Right ventricle myocardium superior (tissue), 1 donor: Measurements from ENCODE around the gene COL25A1. TPM values are rescaled to one million over a fixed set of nuclear protein-coding genes. Genes with fewer than 3 reads are reported as not detected.
"Not testable (repeated sequence)": the region's sequence is repeated elsewhere in the genome, so short reads cannot be mapped to it uniquely, and the experiment has no call there.

Source experiments
- ATAC-seq: fragments of 200-7000 bp; cut with Tn5 transposase; one replicate; pipeline ENCODE4 v1.9.1; 2020; ENCODE audit warnings: mild to moderate bottlenecking; ENCODE audit not compliant: poor library complexity
- DNase-seq: peaks from one replicate; pipeline ENCODE4 v3.0.0-alpha.2; 2020
- intact Hi-C: fragments of 100-400 bp; cut with DNase I; formaldehyde crosslinking; loops from one replicate; pipeline ENCODE4 v1.11.2; 2022
- total RNA-seq: library from RNA; stranded (reverse); fragmentation: NEBNext Ultra II Directional; extraction: Animal tissue kit (Norgen Biotek cat#: 25700); gene quantifications from one replicate; pipeline ENCODE4 v1.2.1, GENCODE V29; 2021
- donor health status: DM: no; HTN: yes; CAD: no; lungs with severe emphysema.

COL25A1 gene
- total RNA-seq, 1 donor from 2014 or later: 0.24 TPM

DNA sequence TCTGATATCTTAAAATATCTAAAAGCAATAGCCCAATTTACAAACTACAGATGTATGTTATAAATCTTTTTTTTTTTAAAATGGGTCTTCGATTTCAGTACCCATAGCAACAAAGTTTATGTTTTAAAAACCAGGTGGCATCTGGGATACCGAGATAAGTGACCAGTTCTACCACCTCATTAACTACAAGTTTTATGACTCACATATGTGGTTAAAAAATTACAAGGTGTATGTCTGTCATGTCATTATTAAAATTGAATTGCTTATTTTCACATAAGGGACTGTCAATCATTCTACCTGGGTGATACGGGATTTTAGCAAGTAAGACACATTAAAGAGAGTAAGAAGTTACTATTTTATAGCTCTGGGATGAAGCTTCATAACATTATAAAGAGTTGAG, 347.6 kb downstream of the COL25A1 start:
- no peak for ATAC-seq
- intact Hi-C loops: no loop called here
- DNase-seq: no peak

DNA sequence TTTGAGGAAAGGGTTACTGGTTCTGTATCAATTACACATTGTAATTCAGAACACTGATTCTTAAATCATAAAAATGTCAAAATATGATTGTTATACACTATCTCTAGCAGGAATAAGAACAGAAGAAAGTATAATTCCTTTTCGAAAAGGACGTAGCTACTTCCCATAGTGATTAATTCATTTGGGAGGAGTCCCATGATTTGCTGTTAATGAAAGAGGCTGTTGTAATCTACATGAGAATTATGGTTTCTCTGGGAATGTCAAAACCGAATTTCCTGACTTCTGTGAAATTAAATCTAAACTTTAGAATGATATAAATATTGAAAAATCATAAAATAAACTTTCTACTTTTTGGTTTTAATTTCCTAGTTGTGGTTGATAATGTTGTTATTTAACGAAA, 348.5 kb downstream of the COL25A1 start:
- intact Hi-C loops: no loop called here
- no peak for ATAC-seq
- no peak for DNase-seq

DNA sequence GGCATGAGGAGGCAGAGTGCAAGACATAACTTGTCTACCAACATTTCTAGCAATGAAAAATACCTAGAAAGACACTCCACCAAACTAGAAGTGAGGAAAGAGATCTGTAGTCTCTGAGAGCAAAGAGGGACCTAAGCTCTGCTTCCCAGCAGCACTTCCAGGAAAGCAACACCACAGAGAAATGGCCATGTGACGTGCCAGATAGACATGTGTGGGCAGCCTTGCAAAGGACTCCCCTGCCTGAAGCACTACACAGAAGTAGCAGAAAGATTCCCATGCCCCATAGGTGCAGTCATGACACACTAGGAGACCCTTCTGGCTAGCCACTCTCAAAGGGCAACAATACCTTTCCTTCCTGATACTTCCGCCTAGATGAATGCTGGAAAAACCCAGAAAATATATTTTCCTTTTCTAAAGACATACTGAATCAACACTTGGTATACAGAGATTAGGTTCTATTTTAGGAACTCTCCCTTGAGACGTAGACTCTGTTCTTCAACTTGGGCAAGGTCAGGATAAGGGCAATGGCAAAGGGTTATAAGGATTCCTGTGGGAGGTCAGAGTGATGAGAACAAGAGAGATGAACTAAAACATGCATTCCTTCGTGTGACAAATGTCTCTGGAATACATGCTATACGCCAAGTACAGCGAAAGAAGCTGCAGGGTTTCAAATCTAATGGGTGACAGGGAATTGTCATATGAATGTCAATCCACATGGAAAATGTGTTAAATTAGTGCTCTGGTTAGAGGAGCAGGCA, 352.1 kb downstream of the COL25A1 start:
- intact Hi-C loops: no loop called here
- ATAC-seq: peak; percentile 25
- DNase-seq: no peak

DNA sequence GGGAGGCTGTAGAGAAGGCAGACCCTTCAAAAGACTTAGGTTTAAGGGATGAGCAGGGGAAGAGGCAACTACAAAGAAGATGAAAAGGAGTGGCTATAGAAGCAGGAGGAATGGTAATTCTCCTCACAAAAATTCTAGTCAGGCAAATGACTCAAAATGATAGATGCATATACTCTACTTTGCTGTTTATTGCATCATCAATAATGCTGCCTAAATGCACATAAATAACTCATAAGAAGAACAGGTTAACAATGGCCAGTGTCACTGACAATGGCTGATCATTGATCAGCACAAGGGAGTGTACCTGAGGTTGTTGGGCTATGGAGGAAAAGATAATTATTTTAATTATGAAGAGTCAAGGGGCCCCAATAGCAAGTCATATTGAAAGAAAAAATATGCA, 354.9 kb downstream of the COL25A1 start:
- ATAC-seq: no peak
- intact Hi-C loops: no loop called here

DNA sequence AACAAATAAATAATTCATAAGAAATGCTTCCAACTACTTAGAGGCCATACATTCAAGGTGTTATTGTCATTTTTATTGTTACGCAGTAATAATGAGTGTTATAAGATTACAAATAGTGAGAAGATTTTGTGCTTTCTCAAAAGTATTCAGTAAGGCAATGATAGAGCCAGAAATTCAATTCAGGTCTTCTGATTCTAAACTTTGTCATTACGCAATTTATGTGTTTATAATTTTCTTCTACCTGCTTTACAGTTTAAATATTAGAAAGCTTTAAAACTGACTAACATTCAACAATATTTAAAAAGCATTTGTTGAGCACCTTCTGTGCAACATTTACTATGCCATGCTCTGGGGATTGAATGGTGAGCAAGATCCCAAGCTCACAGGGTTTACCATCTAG, 356.2 kb downstream of the COL25A1 start:
- ATAC-seq (no peak), DNase-seq (no peak)
- intact Hi-C loops: no loop called here

More for the DNA sequence above, 354.9 kb downstream of the COL25A1 start:
- no peak for DNase-seq

DNA sequence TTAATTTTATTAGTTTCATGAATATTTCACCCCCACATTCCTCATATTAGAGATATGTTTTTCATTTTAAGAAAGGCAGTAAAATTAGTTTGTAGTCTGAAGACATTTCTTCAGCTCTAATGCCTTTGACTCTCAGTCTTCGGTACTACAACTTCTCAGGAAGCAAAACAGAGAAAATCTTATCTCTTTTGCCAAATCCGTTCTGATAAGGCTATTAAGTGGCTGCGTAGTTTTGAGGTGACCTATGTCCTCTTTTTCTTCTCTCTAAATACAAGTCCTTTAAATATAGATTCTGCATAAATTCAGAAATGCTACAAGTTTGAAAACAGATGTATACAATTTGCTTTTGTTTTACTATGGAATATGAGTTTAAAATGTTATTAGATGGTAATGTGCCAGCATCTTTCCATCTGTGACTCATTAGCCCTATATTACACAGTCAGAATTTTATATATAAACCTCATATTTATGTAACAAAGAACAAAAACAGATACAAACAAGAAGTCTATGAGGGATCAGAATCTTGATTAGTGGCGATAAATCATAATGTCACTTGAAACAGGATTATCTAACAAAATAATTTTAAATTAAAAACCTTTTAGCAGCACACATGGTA, 358.4 kb downstream of the COL25A1 start:
- intact Hi-C loops: no loop called here
- DNase-seq (no peak), ATAC-seq (no peak)

DNA sequence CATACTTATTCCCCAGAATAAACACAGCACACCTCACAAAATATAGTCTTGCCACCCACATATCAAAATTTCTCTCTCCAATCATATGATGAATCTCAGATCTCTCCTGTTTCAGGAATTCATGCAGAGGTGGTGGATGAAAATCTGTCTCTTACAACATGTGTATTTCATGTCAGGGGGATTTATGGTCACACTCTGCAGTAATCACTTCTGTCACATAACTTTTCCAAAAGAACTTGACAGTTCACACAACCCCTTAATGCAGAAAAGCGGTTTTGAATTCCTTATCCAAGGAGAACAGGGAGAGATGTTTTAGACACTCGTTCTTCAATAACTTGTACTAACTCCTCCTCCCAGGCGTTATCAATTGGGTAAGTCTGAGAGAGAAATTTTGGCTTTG, 359.1 kb downstream of the COL25A1 start:
- DNase-seq (no peak), ATAC-seq (no peak)
- intact Hi-C loops: no loop called here

DNA sequence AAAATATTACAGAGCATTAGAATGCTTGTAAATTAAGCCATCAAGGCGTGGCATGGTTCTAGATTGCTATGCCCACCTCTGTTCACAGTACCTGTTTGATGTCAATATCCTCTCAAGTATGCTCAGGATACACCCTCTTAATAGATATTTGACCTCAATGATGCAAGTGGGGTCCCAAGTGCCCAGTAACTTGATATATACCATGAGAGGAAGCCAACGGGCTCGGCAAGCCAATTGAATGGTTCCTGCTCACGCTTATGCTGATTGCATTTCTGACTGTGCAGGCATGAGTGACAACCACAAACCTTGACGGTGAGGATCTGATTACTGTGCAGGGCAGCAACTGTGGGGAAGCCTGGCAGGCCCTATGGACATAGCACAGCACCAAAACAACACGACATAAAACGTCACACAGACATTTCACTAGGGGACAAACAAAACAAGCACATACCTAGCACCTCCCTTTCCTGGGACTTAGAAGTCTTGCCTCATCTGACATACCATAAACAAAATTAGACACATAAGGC, 360.5 kb downstream of the COL25A1 start:
- intact Hi-C loops: no loop called here
- DNase-seq (no peak), ATAC-seq (no peak)

DNA sequence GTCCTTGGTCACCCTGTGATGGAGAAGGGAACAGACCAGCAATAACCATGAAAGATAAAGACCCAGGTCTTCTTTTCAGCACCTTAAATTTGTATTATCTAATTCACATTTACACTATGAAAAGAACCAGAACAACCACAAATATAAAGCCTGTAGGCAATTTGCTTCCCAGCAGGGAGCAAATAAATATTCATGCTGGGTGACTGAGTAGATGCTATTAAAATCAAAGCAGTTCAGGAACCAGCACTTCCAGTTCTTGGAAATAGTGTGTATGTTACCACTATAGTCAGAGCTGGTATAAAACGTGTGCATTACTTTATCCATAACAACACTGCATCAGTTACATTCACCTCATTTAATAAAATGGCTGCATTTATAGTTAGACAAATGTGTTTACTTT, 361.8 kb downstream of the COL25A1 start:
- no peak for DNase-seq
- no peak for ATAC-seq
- intact Hi-C loops: no loop called here

DNA sequence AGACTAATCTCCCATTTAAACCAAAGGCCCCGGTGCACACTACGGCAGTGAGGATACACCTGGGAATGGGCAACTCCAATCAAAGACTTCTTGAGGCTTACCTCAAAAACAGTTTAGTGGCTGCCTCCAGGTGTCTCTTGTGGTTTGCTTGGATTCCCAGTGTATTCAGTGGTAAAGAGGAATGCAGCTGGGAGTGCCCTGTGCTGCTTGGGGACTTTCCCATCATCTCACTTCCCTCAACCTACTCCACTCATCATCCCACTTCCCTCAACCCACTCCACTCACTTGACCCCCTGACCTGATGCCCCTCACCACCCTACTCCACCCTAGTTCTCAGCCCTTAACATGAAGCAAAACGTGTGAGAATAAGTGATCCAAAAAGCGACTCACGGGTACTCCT, 362.3 kb downstream of the COL25A1 start:
- no peak for DNase-seq
- intact Hi-C loops: no loop called here
- ATAC-seq: no peak

DNA sequence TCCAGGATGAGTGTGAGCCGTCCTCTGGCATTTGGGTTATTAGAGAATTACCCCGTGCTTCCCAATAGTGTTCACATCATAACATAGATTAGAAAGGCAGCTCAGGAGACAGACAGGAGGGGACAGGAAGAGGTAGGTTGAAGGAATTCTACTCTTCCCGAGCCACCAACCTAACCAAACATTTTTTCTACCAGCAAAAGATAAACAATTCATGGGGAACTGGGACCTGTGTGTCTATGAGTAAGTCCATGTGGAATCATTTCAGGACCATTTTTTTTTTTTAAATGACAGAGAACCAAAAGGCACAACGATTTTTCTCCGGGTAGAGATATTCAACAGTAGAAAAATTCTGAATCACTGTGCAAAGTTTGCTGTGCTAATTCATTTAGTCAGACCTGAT, 365.4 kb downstream of the COL25A1 start:
- intact Hi-C loops: no loop called here
- ATAC-seq: no peak
- no peak for DNase-seq

DNA sequence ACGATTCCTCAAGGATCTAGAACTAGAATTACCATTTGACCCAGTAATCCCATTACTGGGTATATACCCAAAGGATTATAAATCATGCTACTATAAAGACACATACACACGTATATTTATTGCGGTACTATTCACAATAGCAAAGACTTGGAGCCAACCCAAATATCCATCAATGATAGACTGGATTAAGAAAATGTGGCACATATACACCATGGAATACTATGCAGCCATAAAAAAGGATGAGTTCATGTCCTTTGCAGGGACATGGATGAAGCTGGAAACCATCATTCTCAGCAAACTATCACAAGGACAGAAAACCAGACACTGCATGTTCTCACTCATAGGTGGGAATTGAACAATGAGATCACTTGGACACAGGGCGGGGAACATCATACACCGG, 368.5 kb downstream of the COL25A1 start:
- ATAC-seq, intact Hi-C loops: not testable (repeated sequence)

DNA sequence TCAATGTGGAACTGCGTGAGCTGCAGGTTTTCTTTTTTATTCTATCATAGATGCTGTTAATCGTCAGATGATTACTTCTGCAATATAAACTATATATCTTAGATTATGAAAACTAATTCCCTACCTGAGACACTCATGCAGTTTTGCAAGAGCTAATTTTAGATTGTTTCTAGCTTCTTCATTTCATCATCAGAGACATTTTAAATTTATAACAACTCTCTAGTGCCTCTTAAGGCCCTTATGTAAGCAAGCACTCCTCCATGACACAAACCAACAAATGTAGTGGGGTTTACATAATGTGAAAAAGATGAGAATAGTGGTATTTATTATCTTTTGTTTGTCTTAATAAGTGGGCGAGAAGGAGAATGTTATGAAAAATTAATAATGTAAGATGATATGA, 369.4 kb downstream of the COL25A1 start:
- no peak for DNase-seq
- intact Hi-C loops: no loop called here
- no peak for ATAC-seq

More for the DNA sequence above, 368.5 kb downstream of the COL25A1 start:
- DNase-seq: not testable (repeated sequence)

DNA sequence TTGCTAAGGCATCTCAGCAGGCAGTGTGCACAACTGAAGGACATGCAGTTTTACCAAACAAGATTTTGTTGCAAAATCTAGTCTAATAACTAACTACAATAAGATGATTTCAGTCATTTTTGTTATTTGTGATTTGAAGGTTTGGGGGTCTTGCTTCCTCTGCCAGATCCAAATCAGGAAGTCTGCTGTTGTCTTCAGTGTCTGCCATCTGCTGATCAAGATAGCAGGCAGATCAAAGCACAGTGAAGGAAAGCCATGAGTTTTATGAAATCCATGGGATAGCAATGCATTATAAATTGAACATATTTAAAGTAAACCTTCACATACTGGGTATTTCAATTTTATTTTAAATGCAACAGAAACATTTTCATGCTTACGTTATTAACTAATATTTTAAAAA, 370.5 kb downstream of the COL25A1 start:
- ATAC-seq: no peak
- DNase-seq: no peak
- intact Hi-C loops: no loop called here

DNA sequence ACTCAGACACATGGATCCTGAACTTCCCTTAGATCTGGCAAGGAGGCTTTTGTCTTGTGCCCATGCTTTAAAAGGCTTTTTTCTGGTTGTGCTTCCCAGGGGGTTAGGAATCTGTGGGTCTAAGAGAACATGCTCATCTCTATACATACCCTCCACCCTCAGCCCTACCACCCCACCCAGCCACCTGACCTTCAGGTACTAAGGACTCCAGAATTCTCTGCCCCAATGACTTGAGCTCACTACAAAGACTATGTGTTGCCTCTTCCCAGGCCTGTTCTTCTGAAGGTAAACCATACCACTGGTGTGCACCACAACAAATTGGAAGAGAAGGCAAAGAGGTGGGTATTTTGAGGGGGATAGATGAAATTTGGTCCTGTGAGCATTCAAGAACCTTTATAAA, 372.3 kb downstream of the COL25A1 start:
- intact Hi-C loops: no loop called here

DNA sequence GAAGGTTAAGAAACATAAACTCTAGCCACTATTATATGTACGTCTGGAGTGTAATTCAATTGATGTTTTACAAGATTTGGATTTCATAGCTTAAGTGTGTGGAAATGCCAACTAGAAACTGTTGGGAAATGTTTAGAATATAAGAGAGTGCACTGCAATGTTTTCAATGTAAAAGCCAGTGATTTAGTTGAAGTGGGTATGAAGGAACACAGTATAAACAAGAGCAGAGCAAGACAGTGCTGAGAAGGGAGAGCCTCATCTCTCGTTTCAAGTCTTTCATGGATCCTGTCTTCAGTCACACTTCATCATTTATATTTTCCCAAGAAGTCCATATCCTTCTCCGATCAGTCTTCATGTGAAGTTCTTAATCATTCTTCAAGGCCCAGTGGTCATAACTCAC, 375.7 kb downstream of the COL25A1 start:
- DNase-seq (no peak), ATAC-seq (no peak)
- intact Hi-C loops: no loop called here

More for the DNA sequence above, 372.3 kb downstream of the COL25A1 start:
- DNase-seq: no peak
- no peak for ATAC-seq

DNA sequence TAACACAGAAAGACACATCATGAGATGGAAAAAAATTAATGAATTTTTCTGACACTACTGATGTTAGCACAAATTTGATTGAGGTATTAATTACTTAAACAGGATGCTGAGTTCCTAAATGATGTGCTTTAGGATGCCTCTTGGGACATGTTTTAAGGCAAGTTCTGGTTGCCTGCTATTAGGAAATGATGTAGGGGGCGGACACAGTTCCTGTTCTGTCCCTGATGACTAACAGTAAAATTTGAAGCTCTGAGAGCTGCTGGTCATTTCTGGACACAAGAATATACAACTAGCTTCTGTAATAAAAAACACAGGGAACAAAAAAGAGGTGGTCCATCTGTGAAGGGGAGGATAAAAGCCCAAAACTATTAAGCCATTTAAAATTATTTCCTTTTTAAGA, 376.4 kb downstream of the COL25A1 start:
- DNase-seq (no peak), ATAC-seq (no peak)
- intact Hi-C loops: no loop called here

DNA sequence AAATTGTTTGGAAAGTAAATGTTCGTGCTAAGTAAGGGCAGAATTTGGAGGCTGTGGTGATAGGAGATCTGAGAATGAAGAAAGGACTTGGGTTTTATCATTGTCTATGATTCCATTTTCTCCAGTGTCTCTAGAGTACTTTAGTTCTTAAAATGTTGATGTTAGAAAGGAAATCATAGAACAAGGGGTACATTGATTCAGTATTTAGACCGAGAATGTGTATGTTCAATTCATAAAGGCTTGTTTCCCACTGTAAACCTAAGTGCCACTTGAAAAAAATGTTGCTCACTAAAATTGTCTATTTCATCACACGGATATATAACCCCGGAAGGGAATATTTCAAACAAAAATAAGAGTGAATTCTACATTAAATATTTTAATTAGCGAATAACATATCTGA, 380.3 kb downstream of the COL25A1 start:
- intact Hi-C loops: no loop called here
- ATAC-seq (no peak), DNase-seq (no peak)

DNA sequence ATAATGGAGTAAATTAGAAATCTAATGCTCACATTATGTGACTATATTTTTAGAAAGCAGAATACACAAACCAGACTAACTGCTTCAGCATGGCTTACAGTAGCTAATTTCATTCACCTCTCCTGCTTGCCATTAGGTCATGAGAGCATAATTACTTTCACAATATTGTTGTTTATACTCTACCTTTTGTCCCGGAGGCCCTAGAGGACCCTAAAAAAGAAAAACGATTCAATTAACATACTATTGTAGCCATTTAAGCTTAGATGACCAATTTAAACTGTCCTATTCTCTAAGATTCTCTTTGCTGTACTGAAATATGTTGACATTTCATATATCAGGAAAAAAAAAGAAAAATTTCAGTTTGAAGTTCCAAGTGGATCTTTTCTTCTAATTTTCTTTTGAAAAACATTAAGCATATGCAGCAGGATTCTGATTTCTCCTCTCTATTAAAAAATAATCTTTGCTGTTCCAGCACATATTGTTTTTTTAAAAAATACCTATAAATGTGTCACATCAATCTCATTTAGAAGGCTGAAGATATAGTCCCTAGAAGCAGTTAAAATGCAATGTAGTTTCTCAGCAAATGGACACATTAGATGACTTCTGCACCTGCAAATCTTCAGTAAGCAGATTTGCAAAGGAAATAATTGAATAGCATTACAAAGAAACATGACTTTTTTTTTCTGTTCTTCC, 381.9 kb downstream of the COL25A1 start:
- DNase-seq (no peak), ATAC-seq (no peak)
- intact Hi-C loops: no loop called here
